Neural crest cell (in vitro differentiated cells): ENCODE results near the gene AUNIP. TPM values are rescaled to one million over a fixed set of nuclear protein-coding genes. Genes with fewer than 3 reads are reported as not detected.

Experiments used
- DNase-seq: peaks from one replicate; pipeline ENCODE4 v3.0.0; 2021; ENCODE audit warnings: low read depth, mixed read lengths, low spot score
- H3K27ac Mint-ChIP-seq: one replicate; pipeline ENCODE4 v1.8.0; 2021; ENCODE audit warnings: mild to moderate bottlenecking, mixed read lengths; ENCODE audit not compliant: unreplicated experiment
- H3K27me3 Mint-ChIP-seq: 2 replicates; pipeline ENCODE4 v1.8.0; 2021; ENCODE audit warnings: low read depth, mild to moderate bottlenecking, mixed read lengths
- H3K36me3 Mint-ChIP-seq: 2 replicates; pipeline ENCODE4 v1.8.0; 2021; ENCODE audit warnings: low read depth, mild to moderate bottlenecking, mixed read lengths
- H3K4me1 Mint-ChIP-seq: 2 replicates; pipeline ENCODE4 v1.8.0; 2021; ENCODE audit warnings: mixed read lengths
- H3K4me3 Mint-ChIP-seq: one replicate; pipeline ENCODE4 v1.8.0; 2021; ENCODE audit warnings: mild to moderate bottlenecking, mixed read lengths
- H3K9me3 Mint-ChIP-seq: 2 replicates; pipeline ENCODE4 v1.8.0; 2021; ENCODE audit warnings: mixed read lengths
- long read RNA-seq: library from polyadenylated mRNA; unstranded; transcript quantifications from one replicate; pipeline ENCODE4 v2.0.0, GENCODE V29; 2020
- total RNA-seq: library from RNA; stranded (reverse); gene quantifications from 2 replicates; pipeline ENCODE4 v1.2.1, GENCODE V29; 2021
- TF ChIP-seq, protein P1 (sequence below): fragments of 200-600 bp; sonication (generic); conservative IDR thresholded peaks from 2 replicates; pipeline ENCODE4 v1.5.0; 2021; ENCODE audit warnings: antibody characterized with exemption, mild to moderate bottlenecking

Gene AUNIP
- total RNA-seq, result 13.6 and 15.2 TPM in 2 replicates
- long read RNA-seq, transcript AUNIP-201 (3 exons, 2,116 nt), result major isoform, 15 of 20 reads
- long read RNA-seq, partial matches to known transcripts, result 2 of 20 reads
- long read RNA-seq, other reads (novel, unspliced or antisense), result 3 of 20 reads

- peak within 1 kb of the TSS; percentile 99 for H3K27ac Mint-ChIP-seq
- peaks cover 44% of the 10 kb centered on the region for H3K4me1 Mint-ChIP-seq
- no peaks in the 10 kb centered on the region for H3K9me3 Mint-ChIP-seq
- DNase-seq, result peak; percentile 83
- H3K4me3 Mint-ChIP-seq, result peak within 1 kb of the TSS; percentile 96
- no peaks in the 10 kb centered on the region for H3K27me3 Mint-ChIP-seq
- TF ChIP-seq, protein P1, sequence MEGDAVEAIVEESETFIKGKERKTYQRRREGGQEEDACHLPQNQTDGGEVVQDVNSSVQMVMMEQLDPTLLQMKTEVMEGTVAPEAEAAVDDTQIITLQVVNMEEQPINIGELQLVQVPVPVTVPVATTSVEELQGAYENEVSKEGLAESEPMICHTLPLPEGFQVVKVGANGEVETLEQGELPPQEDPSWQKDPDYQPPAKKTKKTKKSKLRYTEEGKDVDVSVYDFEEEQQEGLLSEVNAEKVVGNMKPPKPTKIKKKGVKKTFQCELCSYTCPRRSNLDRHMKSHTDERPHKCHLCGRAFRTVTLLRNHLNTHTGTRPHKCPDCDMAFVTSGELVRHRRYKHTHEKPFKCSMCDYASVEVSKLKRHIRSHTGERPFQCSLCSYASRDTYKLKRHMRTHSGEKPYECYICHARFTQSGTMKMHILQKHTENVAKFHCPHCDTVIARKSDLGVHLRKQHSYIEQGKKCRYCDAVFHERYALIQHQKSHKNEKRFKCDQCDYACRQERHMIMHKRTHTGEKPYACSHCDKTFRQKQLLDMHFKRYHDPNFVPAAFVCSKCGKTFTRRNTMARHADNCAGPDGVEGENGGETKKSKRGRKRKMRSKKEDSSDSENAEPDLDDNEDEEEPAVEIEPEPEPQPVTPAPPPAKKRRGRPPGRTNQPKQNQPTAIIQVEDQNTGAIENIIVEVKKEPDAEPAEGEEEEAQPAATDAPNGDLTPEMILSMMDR, result no peak
- peaks cover 7% of the 10 kb centered on the region for H3K36me3 Mint-ChIP-seq
These were observed at the start of gene AUNIP for GRCh38 chr1:25858906-25859789. TSS of gene AUNIP (minus strand) at chr1:25859457. CDS start at chr1:25859357, 100 bp downstream.

DNA sequence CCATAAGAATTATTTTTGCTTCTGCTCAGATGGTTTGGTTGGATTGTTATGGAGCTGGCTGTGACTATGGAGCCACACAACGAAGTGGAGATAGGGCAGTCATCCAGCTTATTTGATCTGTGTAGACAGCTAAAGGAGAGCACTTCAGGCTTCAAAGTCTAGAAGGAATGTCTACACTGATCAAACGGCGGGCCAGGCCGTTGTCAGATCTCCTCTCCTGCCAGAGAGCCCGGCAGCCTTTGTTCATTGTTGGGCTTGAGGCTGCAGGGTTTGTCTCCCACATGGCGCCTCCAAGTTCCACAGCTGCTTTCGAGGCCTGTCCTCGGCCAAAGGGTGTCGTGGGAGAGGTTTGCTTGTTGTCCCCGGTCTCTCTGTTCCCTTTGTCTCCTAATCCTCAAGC lies 49.8 kb upstream of the AUNIP start:
- Mint-ChIP-seq H3K4me1 (peaks cover 38% of the 10 kb centered on the region), H3K4me3 (peak overlapping the region; percentile 29), H3K27ac (no peak overlapping the region), H3K27me3 (peaks cover 5% of the 10 kb centered on the region), H3K9me3 (peaks cover 5% of the 10 kb centered on the region), H3K36me3 (peaks cover 10% of the 10 kb centered on the region)
- TF ChIP-seq, protein P1, result no peak
- DNase-seq, result no peak

DNA sequence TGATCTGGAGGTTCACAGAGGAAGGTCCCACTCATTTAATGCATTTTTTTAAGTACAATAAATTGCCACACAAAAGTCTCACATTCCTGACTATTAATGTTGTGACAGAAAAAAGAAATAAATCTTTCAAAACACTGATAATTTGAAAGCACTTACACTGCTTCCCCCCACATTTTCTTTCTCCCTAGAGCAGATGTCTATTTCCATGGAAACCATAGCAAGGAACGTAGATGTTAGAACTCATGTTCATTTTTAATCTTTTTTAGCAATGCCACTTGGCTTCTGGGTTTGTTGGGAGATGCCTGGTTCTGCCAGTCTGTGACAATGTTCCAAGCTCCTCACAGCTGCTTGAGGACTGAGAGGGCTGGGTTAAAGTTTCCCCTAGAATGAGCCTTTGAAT lies 48.9 kb upstream of the AUNIP start:
- no peak for DNase-seq
- Mint-ChIP-seq H3K27ac (no peak overlapping the region), H3K27me3 (peaks cover 5% of the 10 kb centered on the region), H3K4me1 (peaks cover 46% of the 10 kb centered on the region), H3K4me3 (peak overlapping the region; percentile 92), H3K9me3 (peaks cover 5% of the 10 kb centered on the region), H3K36me3 (peaks cover 10% of the 10 kb centered on the region)
- TF ChIP-seq, protein P1, result no peak

- peak overlapping the region; percentile 92 for H3K4me3 Mint-ChIP-seq
- peaks cover 5% of the 10 kb centered on the region for H3K9me3 Mint-ChIP-seq
- TF ChIP-seq, protein P1, result no peak
- peaks cover 51% of the 10 kb centered on the region for H3K4me1 Mint-ChIP-seq
- H3K27me3 Mint-ChIP-seq, result peaks cover 5% of the 10 kb centered on the region
- H3K27ac Mint-ChIP-seq, result peak overlapping the region; percentile 97
- H3K36me3 Mint-ChIP-seq, result peaks cover 11% of the 10 kb centered on the region
- DNase-seq, result no peak
These were observed 48.3 kb upstream of the AUNIP start for GRCh38 chr1:25907601-25908000.

GRCh38 chr1:25906644-25907300 lies 47.5 kb upstream of the AUNIP start:
- Mint-ChIP-seq H3K27ac (peak overlapping the region; percentile 97), H3K4me3 (peak overlapping the region; percentile 92), H3K27me3 (peaks cover 5% of the 10 kb centered on the region), H3K36me3 (peaks cover 13% of the 10 kb centered on the region), H3K4me1 (peaks cover 54% of the 10 kb centered on the region), H3K9me3 (peaks cover 5% of the 10 kb centered on the region)
- DNase-seq, result peak; percentile 36
- TF ChIP-seq, protein P1, result no peak
